Measurements from ENCODE around the gene TLE4.
"Not testable (repeated sequence)": the region's sequence is repeated elsewhere in the genome, so short reads cannot be mapped to it uniquely, and the experiment has no call there.

TLE4 gene

GRCh38 chr9:79604149-79604548 is 32.4 kb downstream of the TLE4 start:
- TF ChIP-seq, protein P1, sequence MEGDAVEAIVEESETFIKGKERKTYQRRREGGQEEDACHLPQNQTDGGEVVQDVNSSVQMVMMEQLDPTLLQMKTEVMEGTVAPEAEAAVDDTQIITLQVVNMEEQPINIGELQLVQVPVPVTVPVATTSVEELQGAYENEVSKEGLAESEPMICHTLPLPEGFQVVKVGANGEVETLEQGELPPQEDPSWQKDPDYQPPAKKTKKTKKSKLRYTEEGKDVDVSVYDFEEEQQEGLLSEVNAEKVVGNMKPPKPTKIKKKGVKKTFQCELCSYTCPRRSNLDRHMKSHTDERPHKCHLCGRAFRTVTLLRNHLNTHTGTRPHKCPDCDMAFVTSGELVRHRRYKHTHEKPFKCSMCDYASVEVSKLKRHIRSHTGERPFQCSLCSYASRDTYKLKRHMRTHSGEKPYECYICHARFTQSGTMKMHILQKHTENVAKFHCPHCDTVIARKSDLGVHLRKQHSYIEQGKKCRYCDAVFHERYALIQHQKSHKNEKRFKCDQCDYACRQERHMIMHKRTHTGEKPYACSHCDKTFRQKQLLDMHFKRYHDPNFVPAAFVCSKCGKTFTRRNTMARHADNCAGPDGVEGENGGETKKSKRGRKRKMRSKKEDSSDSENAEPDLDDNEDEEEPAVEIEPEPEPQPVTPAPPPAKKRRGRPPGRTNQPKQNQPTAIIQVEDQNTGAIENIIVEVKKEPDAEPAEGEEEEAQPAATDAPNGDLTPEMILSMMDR (IDR thresholded peaks at IDR 0.05; ENCODE audit: low read depth, low read length, poor library complexity, severe bottlenecking), result no peak
- no peak for TF ChIP-seq EZH2phosphoT487 (IDR thresholded peaks at IDR 0.05; ENCODE audit: borderline replicate concordance, low read length)
- H3K4me2 ChIP-seq (ENCODE audit: low read length), result no peak overlapping the region

GRCh38 chr9:79604921-79605562 is 33.3 kb downstream of the TLE4 start:
- Histone ChIP-seq H3K79me2 (ENCODE audit: control insufficient read depth, low read length) (0 out of 2 replicates have a peak, but pooled peaks cover 2% of the 10 kb centered on the region), H3K4me2 (ENCODE audit: low read length) (no peak overlapping the region)

More at GRCh38 chr9:79604149-79604548, 32.4 kb downstream of the TLE4 start:
- H3K9me3 ChIP-seq (ENCODE audit: control insufficient read depth, insufficient read depth, low read length), result no peaks in the 10 kb centered on the region
- no peaks in the 10 kb centered on the region for H4K20me1 ChIP-seq (ENCODE audit: control insufficient read depth, insufficient read depth, low read depth, low read length)
- peaks cover 1% of the 10 kb centered on the region; the same call in 1 of the 2 replicates for H3K79me2 ChIP-seq (ENCODE audit: control insufficient read depth, low read length)
- no peak overlapping the region for H3K27ac ChIP-seq (ENCODE audit: low read depth, low read length)
- H3K4me3 ChIP-seq (ENCODE audit: low read length), result no peak overlapping the region
- H3F3A ChIP-seq (ENCODE audit: control insufficient read depth, insufficient read depth), result no peaks in the 10 kb centered on the region
- H3K27me3 ChIP-seq (ENCODE audit: control insufficient read depth, low read length), result no peaks in the 10 kb centered on the region
- H3K9me2 ChIP-seq (replicated peaks; ENCODE audit: control insufficient read depth, low read length), result no peaks in the 10 kb centered on the region
- no peaks in the 10 kb centered on the region for H3K4me1 ChIP-seq (ENCODE audit: control insufficient read depth, low read length)
- peaks cover 16% of the 10 kb centered on the region for H3K36me3 ChIP-seq (ENCODE audit: control insufficient read depth, low read length)

GRCh38 chr9:79606529-79606928 is 34.8 kb downstream of the TLE4 start:
- not testable (repeated sequence) for H3F3A ChIP-seq (ENCODE audit: control insufficient read depth, insufficient read depth); H4K20me1 ChIP-seq (ENCODE audit: control insufficient read depth, insufficient read depth, low read depth, low read length); H3K9me2 ChIP-seq (replicated peaks; ENCODE audit: control insufficient read depth, low read length); H3K27ac ChIP-seq (ENCODE audit: low read depth, low read length); H3K27me3 ChIP-seq (ENCODE audit: control insufficient read depth, low read length); H3K9me3 ChIP-seq (ENCODE audit: control insufficient read depth, insufficient read depth, low read length); H3K4me2 ChIP-seq (ENCODE audit: low read length); H3K36me3 ChIP-seq (ENCODE audit: control insufficient read depth, low read length); H3K4me1 ChIP-seq (ENCODE audit: control insufficient read depth, low read length); H3K79me2 ChIP-seq (ENCODE audit: control insufficient read depth, low read length); H3K4me3 ChIP-seq (ENCODE audit: low read length)

More at GRCh38 chr9:79604921-79605562, 33.3 kb downstream of the TLE4 start:
- no peaks in the 10 kb centered on the region for H3K9me2 ChIP-seq (replicated peaks; ENCODE audit: control insufficient read depth, low read length)
- H3K4me1 ChIP-seq (ENCODE audit: control insufficient read depth, low read length), result no peaks in the 10 kb centered on the region
- H3K36me3 ChIP-seq (ENCODE audit: control insufficient read depth, low read length), result peaks cover 16% of the 10 kb centered on the region
- H4K20me1 ChIP-seq (ENCODE audit: control insufficient read depth, insufficient read depth, low read depth, low read length), result no peaks in the 10 kb centered on the region
- H3F3A ChIP-seq (ENCODE audit: control insufficient read depth, insufficient read depth), result no peaks in the 10 kb centered on the region
- H3K27me3 ChIP-seq (ENCODE audit: control insufficient read depth, low read length), result no peaks in the 10 kb centered on the region
- no peak overlapping the region for H3K4me3 ChIP-seq (ENCODE audit: low read length)
- H3K27ac ChIP-seq (ENCODE audit: low read depth, low read length), result no peak overlapping the region
- TF ChIP-seq, protein P1 (IDR thresholded peaks at IDR 0.05; ENCODE audit: low read depth, low read length, poor library complexity, severe bottlenecking), result no peak
- TF ChIP-seq EZH2phosphoT487 (IDR thresholded peaks at IDR 0.05; ENCODE audit: borderline replicate concordance, low read length), result no peak
- H3K9me3 ChIP-seq (ENCODE audit: control insufficient read depth, insufficient read depth, low read length), result no peaks in the 10 kb centered on the region

GRCh38 chr9:79609468-79610018 is 37.8 kb downstream of the TLE4 start:
- no peak overlapping the region for H3K27ac ChIP-seq (ENCODE audit: low read depth, low read length)

More at GRCh38 chr9:79609468-79610018, 37.8 kb downstream of the TLE4 start:
- Histone ChIP-seq H3K9me3 (ENCODE audit: control insufficient read depth, insufficient read depth, low read length) (no peaks in the 10 kb centered on the region), H3K9me2 (replicated peaks; ENCODE audit: control insufficient read depth, low read length) (no peaks in the 10 kb centered on the region), H3K27me3 (ENCODE audit: control insufficient read depth, low read length) (no peaks in the 10 kb centered on the region), H3K4me3 (ENCODE audit: low read length) (no peak overlapping the region), H3K36me3 (ENCODE audit: control insufficient read depth, low read length) (peaks cover 4% of the 10 kb centered on the region; the same call in 1 of the 2 replicates), H3K4me1 (ENCODE audit: control insufficient read depth, low read length) (no peaks in the 10 kb centered on the region), H3F3A (ENCODE audit: control insufficient read depth, insufficient read depth) (no peaks in the 10 kb centered on the region), H4K20me1 (ENCODE audit: control insufficient read depth, insufficient read depth, low read depth, low read length) (no peaks in the 10 kb centered on the region), H3K79me2 (ENCODE audit: control insufficient read depth, low read length) (0 out of 2 replicates have a peak, but pooled peaks cover 2% of the 10 kb centered on the region), H3K4me2 (ENCODE audit: low read length) (no peak overlapping the region)
- TF ChIP-seq, protein P1 (IDR thresholded peaks at IDR 0.05; ENCODE audit: low read depth, low read length, poor library complexity, severe bottlenecking), result no peak
- TF ChIP-seq EZH2phosphoT487 (IDR thresholded peaks at IDR 0.05; ENCODE audit: borderline replicate concordance, low read length), result no peak

All from DOHH2 (cell line).